Skeletal muscle tissue (tissue), 4 donors: Measurements from ENCODE around the gene CFL1. TPM values are rescaled to one million over a fixed set of nuclear protein-coding genes. Genes with fewer than 3 reads are reported as not detected.
A peak's percentile ranks its signal among the peaks of the same experiment; 100 is the strongest.

ENCODE experiments used
- H3K27ac ChIP-seq: one replicate; pipeline ENCODE4 v1.7.0; 2013; ENCODE audit warnings: mild to moderate bottlenecking, low read depth, low read length, inconsistent platforms
- H3K27me3 ChIP-seq, 3 donors: one replicate each; pipeline ENCODE4 v1.7.0; 2013; ENCODE audit warnings: low read length in 3 of 3; ENCODE audit not compliant: control insufficient read depth in 3 of 3, insufficient read depth in 3 of 3
- H3K36me3 ChIP-seq, 3 donors: one replicate each; pipeline ENCODE4 v1.7.0; 2013; ENCODE audit warnings: low read length in 3 of 3; ENCODE audit not compliant: control insufficient read depth in 3 of 3, insufficient read depth in 3 of 3
- H3K4me1 ChIP-seq, 3 donors: one replicate each; pipeline ENCODE4 v1.7.0; 2013; ENCODE audit warnings: low read length in 3 of 3, mild to moderate bottlenecking in 3 of 3; ENCODE audit not compliant: control insufficient read depth in 3 of 3, insufficient read depth in 3 of 3
- H3K4me3 ChIP-seq, 3 donors: one replicate each; pipeline ENCODE4 v1.7.0; 2013; ENCODE audit warnings: low read length in 3 of 3
- H3K9ac ChIP-seq, 3 donors: one replicate each; pipeline ENCODE4 v1.7.0; 2013; ENCODE audit warnings: low read length in 3 of 3, mild to moderate bottlenecking in 3 of 3, moderate library complexity in 2 of 3, low read depth in 1 of 3
- H3K9me3 ChIP-seq, 3 donors: one replicate each; pipeline ENCODE4 v1.7.0; 2013; ENCODE audit warnings: low read length in 3 of 3; ENCODE audit not compliant: control insufficient read depth in 3 of 3
- total RNA-seq: library from RNA; depleted of rRNA; stranded (reverse); fragments of >200 nt; gene quantifications from one replicate; pipeline ENCODE4 v1.2.3, GENCODE V29; 2014
- donor health status: Osteomylitis.

The CFL1 gene
- total RNA-seq, 1 donor from 2014 or later = 275 TPM

DNA sequence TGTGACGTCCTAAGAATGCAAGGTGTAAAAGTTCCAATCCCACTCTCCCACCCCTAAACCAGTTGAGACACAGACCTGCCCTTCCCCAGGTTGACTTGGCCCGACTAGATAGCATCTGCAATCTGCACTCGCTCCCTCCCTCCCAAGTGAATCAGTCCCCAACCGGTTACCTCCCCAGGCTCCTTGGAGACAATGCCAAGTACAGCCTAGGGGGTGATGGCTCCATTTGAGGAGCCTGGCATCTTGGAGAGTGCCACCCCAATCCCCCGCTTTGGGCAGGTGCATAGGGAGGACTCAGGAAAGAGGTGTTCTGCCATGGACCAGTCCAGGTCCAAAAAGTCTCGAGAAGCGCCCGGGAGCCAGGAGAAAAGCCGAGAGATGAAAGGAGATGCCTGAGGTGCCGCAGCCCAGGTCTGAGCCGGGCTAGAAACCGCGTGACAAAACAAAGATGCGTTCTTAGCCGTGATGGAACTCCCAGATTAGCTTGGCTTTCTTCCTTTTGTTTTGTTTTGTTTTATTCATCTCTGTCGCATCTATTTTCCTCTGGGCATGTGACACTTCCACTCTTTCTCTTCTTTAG, 42.9 kb downstream of the CFL1 start:
- Histone ChIP-seq H3K27ac (no peak overlapping the region), H3K4me1 (peaks cover 3 to 8% (median 7%) of the 10 kb centered on the region in 3 donors), H3K36me3 (peaks cover 0 to 2% (median 0%) of the 10 kb centered on the region in 3 donors), H3K27me3 (peaks cover 6 to 15% (median 14%) of the 10 kb centered on the region in 3 donors), H3K9me3 (no peaks in the 10 kb centered on the region), H3K4me3 (no peak overlapping the region), H3K9ac (no peak overlapping the region)

DNA sequence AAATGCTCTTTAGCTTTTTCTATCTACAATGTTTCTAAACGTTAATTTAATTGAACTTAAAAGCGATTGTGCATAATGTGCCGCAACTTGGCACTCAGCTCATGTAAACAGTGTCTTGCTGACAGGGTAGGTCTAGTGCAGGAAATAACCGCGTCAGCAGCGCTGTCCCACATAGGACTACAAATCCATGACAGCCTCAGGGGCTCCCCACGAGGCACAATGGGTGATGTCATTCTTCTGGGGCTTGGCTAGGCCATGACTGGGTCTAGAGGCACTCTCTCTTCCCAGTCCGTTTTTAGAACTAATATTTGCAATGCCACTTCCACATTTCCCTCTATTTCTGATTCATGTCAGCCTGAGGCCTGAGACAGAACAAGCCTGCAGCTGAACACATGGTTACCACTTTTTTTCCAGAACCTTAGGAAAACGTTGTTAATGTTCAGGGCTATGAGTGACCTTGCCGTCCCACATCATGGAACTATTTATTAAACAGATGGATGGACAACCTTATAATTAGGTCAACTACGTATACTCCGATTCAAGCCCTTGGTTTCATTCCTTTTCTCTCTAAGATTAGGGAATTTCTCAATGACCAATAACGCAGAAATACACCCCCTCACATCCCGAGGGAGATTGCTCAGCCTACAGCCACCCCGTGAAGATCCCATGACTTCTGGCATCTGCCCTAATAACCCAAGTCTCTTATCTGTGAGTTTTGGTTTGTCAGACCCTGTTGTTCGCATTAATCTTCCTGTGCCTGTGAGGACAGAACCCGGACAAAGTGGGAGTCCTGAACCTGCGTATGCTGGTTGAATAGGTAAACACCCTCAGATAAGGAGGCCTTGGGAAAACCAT, 43.6 kb downstream of the CFL1 start:
- no peaks in the 10 kb centered on the region for H3K9me3 ChIP-seq
- no peak overlapping the region for H3K27ac ChIP-seq
- H3K36me3 ChIP-seq = peaks cover 0 to 2% (median 0%) of the 10 kb centered on the region in 3 donors
- H3K4me1 ChIP-seq = peaks cover 3 to 10% (median 7%) of the 10 kb centered on the region in 3 donors
- H3K9ac ChIP-seq = peak overlapping the region in 1 of 3 donors; percentile 13
- H3K4me3 ChIP-seq = no peak overlapping the region
- H3K27me3 ChIP-seq = peaks cover 9 to 21% (median 17%) of the 10 kb centered on the region in 3 donors

DNA sequence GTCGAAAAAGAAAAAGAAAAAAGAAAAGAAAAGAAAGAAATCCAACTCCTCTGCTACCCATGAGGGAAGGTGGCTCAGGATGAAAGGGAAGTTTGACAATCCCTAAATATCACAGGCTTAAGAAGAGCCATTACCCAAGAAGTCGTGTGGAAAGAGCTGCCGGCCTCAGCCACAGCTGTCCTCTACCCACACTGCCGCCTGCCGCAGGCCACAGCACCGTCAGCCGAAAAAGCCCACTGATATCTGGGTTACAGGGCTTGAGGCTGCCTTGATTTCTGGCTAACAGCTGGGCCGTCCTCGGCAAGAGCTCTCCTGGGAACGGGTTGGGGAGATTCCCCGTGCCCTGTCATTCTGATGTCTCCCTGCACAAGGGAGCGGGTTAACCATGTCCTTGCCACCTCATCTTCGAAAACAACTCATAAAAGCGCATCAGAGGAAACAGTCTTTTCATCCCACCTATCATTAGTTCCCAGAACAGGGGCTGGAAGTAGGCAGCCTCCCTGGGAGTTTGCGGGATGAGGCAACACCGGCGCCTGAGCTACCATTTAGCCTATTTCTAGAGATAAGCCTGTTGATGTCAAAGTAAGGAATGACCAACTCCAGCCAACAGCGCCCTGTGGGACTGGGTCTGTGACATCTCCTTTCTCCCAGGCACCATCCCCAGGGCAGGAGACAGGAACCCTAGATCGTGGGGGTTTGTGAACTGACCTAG, 46.1 kb downstream of the CFL1 start:
- no peak overlapping the region for H3K27ac ChIP-seq
- H3K4me1 ChIP-seq = peaks cover 0 to 9% (median 3%) of the 10 kb centered on the region in 3 donors
- H3K9ac ChIP-seq = no peak overlapping the region
- peaks cover 0 to 2% (median 0%) of the 10 kb centered on the region in 3 donors for H3K36me3 ChIP-seq
- no peak overlapping the region for H3K4me3 ChIP-seq
- no peaks in the 10 kb centered on the region for H3K9me3 ChIP-seq
- peaks cover 24 to 41% (median 39%) of the 10 kb centered on the region in 3 donors for H3K27me3 ChIP-seq

DNA sequence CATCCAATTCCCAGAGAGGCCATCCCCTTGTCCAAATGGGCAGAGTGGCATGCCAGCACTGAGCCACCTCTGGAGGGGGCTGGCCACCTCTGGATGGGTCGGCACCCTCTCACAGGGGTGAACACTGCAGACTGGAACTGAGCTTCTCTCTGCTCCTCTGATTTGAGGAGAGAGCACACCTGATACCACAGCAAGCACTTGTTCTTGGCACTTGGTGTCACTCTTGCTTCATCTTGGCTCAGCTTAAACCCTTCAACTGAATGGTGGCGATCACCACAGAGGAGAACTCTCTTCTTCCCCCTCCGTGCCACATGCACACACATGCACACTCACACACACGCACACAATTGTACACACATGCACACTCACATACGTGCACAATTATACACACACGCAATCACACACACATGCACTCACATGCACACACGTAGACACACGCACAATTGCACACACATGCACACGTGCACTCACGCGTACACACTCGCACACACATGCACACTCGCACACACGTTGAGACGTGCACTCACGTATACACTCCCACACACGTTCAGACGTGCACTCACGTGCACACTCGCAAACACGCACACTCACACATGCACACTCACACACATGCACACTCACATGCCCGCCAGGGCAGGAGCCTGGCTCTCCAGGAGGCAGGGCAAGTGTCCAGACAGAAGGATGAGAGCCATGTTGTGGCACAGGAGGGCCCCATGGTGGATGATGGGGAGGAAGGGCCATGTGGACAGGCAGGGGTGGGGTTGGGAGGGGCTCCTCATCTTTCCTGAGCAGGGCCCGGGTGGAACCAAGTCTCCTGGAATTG, 47.7 kb downstream of the CFL1 start:
- Histone ChIP-seq H3K36me3 (peaks cover 0 to 2% (median 0%) of the 10 kb centered on the region in 3 donors), H3K9ac (no peak overlapping the region), H3K27me3 (peaks cover 24 to 43% (median 41%) of the 10 kb centered on the region in 3 donors), H3K4me1 (peaks cover 0 to 6% (median 3%) of the 10 kb centered on the region in 3 donors), H3K27ac (no peak overlapping the region), H3K4me3 (no peak overlapping the region), H3K9me3 (no peaks in the 10 kb centered on the region)

DNA sequence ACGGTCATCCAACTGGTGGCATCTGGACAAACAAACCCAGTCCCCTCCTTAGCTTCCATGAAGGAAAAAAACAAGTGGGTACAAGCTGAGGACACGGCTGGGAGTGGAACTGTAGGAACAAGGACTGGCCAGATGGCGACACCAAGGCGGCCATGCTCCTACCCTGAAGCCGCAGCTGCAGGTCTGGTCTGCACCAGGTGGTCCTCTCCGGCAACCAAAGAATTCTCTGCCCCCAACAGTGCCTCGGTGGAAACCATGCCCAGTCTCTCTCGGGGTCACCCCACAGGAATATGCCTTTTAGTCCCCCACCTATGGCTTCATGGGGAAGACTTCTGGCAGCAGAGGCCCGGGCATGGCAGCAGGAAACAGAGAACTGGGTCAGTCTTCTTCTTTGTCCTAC, 48.5 kb downstream of the CFL1 start:
- H3K4me3 ChIP-seq = no peak overlapping the region
- H3K27me3 ChIP-seq = peaks cover 24 to 43% (median 41%) of the 10 kb centered on the region in 3 donors
- H3K9ac ChIP-seq = no peak overlapping the region
- H3K36me3 ChIP-seq = no peaks in the 10 kb centered on the region
- H3K27ac ChIP-seq = no peak overlapping the region
- H3K9me3 ChIP-seq = no peaks in the 10 kb centered on the region
- peaks cover 0 to 6% (median 0%) of the 10 kb centered on the region in 3 donors for H3K4me1 ChIP-seq

DNA sequence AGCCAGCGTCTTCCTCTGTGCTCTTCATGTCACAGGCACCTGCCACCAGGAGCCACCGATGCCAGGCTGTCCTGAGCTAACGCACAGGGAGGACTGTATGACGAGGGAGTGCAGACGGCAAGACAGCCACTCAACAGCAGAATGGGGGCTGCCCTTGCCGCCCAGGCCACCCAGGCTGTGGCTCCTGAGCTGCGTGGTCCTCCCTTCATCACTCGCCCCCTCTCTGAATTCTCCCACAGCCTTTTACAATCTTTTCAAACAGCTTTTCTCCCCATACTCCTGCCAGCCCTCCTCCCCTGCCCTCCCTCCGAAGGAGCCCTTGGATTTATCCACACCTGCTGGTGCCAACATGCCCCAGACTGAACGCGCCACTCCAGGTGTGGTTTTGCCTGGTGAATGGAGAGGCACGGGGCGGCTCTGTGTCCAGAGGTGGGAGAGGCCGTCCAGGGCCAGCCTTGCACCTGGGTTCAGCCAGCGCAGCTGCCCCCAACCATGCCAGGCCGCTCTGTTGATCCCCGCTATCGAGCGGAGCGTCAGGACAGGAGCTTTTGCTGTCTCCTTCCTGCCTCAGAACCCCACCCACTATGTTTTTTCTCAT, 49.1 kb downstream of the CFL1 start:
- H3K4me1 ChIP-seq = peaks cover 0 to 6% (median 0%) of the 10 kb centered on the region in 3 donors
- no peaks in the 10 kb centered on the region for H3K9me3 ChIP-seq
- peaks cover 29 to 48% (median 46%) of the 10 kb centered on the region in 3 donors for H3K27me3 ChIP-seq
- no peak overlapping the region for H3K4me3 ChIP-seq
- no peak overlapping the region for H3K9ac ChIP-seq
- H3K36me3 ChIP-seq = no peaks in the 10 kb centered on the region
- no peak overlapping the region for H3K27ac ChIP-seq

DNA sequence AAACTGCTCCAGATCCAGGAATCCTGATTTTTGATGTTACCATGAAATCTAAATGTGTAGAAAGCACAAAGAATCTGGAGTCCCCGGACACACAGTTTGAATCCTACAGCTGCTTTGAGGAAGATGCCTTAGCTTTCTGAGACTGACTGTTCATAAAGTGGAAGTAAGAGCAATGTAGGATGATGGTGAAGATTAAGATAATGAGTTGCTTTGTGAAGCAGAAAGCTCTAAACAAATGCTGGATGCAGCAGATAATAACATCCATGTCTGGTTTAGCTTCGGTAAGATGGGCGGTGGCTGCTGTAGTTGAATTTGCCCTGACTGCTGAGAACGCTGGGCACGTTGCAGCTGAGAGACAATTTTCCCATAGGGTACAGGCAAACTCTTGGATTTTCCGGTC, 51.0 kb downstream of the CFL1 start:
- Histone ChIP-seq H3K4me1 (peaks cover 0 to 6% (median 0%) of the 10 kb centered on the region in 3 donors), H3K27me3 (peaks cover 41 to 58% (median 56%) of the 10 kb centered on the region in 3 donors)

More for the DNA sequence above, 51.0 kb downstream of the CFL1 start:
- H3K36me3 ChIP-seq = no peaks in the 10 kb centered on the region
- no peak overlapping the region for H3K9ac ChIP-seq
- H3K4me3 ChIP-seq = no peak overlapping the region
- no peak overlapping the region for H3K27ac ChIP-seq
- no peaks in the 10 kb centered on the region for H3K9me3 ChIP-seq
